Urinary bladder (tissue), 4 donors: Measurements from ENCODE around the gene FGF23. TPM values are rescaled to one million over a fixed set of nuclear protein-coding genes. Genes with fewer than 3 reads are reported as not detected.

Experiments used
- DNase-seq: peaks from one replicate; pipeline ENCODE4 v3.0.0-alpha.2; 2015; ENCODE audit errors: extremely low spot score
- H3K27ac ChIP-seq: one replicate; pipeline ENCODE4 v1.5.1; 2013; ENCODE audit warnings: low read depth, mild to moderate bottlenecking, moderate library complexity
- H3K36me3 ChIP-seq: one replicate; pipeline ENCODE4 v1.6.1; 2013; ENCODE audit warnings: mild to moderate bottlenecking, moderate library complexity; ENCODE audit not compliant: insufficient read depth
- H3K4me1 ChIP-seq: one replicate; pipeline ENCODE4 v1.6.1; 2013; ENCODE audit warnings: mild to moderate bottlenecking, moderate library complexity; ENCODE audit not compliant: insufficient read depth
- H3K4me3 ChIP-seq: one replicate; pipeline ENCODE4 v1.5.1; 2013; ENCODE audit warnings: low read depth, low read length
- WGBS: extraction: QIAGEN DNeasy Blood & Tissue Kit; methylation state at CpG from one replicate; pipeline ENCODE4 v1.1.7; 2013; 5-methylcytosine and 5-hydroxymethylcytosine counted together
- polyA plus RNA-seq: library from polyadenylated mRNA; stranded (reverse); fragments of 200-250 nt; gene quantifications from one replicate; pipeline ENCODE4 v1.2.3, GENCODE V29; 2013
- total RNA-seq: library from RNA; depleted of rRNA; stranded (reverse); fragments of >200 nt; gene quantifications from one replicate; pipeline ENCODE4 v1.2.3, GENCODE V29; 2014
- donor health status: healthy with polysubstance abuse.
- donor health status: healthy.

FGF23 gene
- total and polyA plus RNA-seq, 2 donors, result not detected

- DNase-seq, result peak; percentile 84
- Histone ChIP-seq H3K4me1 (no peaks in the 10 kb centered on the region), H3K36me3 (no peaks in the 10 kb centered on the region), H3K27ac (peak within 1 kb of the TSS; percentile 72), H3K4me3 (peak within 1 kb of the TSS; percentile 89)
- under 1% methylated on average over 76 of the region's 76 CpGs for WGBS
Measured at GRCh38 chr12:4320853-4321701, 58.4 kb downstream of the FGF23 start, which contains the start of gene TIGAR. TIGAR (plus strand) TSS chr12:4321213; CDS start chr12:4321272, 59 bp downstream.

- WGBS, result under 1% methylated on average over 13 of the region's 13 CpGs
Measured at GRCh38 chr12:4320497-4320852, 59.0 kb downstream of the FGF23 start.

More at GRCh38 chr12:4320497-4320852, 59.0 kb downstream of the FGF23 start:
- Histone ChIP-seq H3K36me3 (no peaks in the 10 kb centered on the region), H3K4me3 (peak overlapping the region; percentile 89), H3K4me1 (no peaks in the 10 kb centered on the region), H3K27ac (peak overlapping the region; percentile 31)
- no peak for DNase-seq

Other genes starting within 250 kb of the FGF23 start
- gene CCND2, start 106.0 kb downstream of the FGF23 start, total RNA-seq, result 203 TPM
- 25.3 TPM for gene CCND2, start 106.0 kb downstream of the FGF23 start, polyA plus RNA-seq
- 3.6 TPM for gene TIGAR, start 58.5 kb downstream of the FGF23 start, total RNA-seq
- 5.8 TPM for gene TIGAR, start 58.5 kb downstream of the FGF23 start, polyA plus RNA-seq
- gene FGF6, start 66.1 kb upstream of the FGF23 start, total RNA-seq, result 0.74 TPM
- gene FGF6, start 66.1 kb upstream of the FGF23 start, polyA plus RNA-seq, result 0.16 TPM
- 22.8 TPM for gene RAD51AP1, start 159.2 kb upstream of the FGF23 start, total RNA-seq
- 2.4 TPM for gene RAD51AP1, start 159.2 kb upstream of the FGF23 start, polyA plus RNA-seq
- gene DYRK4, start 182.5 kb upstream of the FGF23 start, total RNA-seq, result 38.9 TPM
- gene DYRK4, start 182.5 kb upstream of the FGF23 start, polyA plus RNA-seq, result 46.5 TPM